Epidermal melanocyte (primary cell): ENCODE measurements around the gene MRPL42.
"Not testable (repeated sequence)": the region's sequence is repeated elsewhere in the genome, so short reads cannot be mapped to it uniquely, and the experiment has no call there.

Experiments used
- DNase-seq: peaks from one replicate; pipeline ENCODE4 v3.0.0; 2011; ENCODE audit warnings: low spot score; ENCODE audit not compliant: insufficient read length

MRPL42 gene

GRCh38 chr12:93443576-93443975, 23.7 kb upstream of the MRPL42 start:
- DNase-seq = no peak

GRCh38 chr12:93447555-93448290, 19.6 kb upstream of the MRPL42 start:
- no peak for DNase-seq

GRCh38 chr12:93448796-93449195, 18.5 kb upstream of the MRPL42 start:
- DNase-seq = no peak

GRCh38 chr12:93449277-93449676, 18.0 kb upstream of the MRPL42 start:
- DNase-seq = no peak

GRCh38 chr12:93451423-93452158, 15.7 kb upstream of the MRPL42 start:
- DNase-seq = no peak

- DNase-seq = no peak
Observed at GRCh38 chr12:93453633-93454032, 13.7 kb upstream of the MRPL42 start.

GRCh38 chr12:93456077-93456476, 11.2 kb upstream of the MRPL42 start:
- DNase-seq = no peak

- no peak for DNase-seq
Observed at GRCh38 chr12:93459097-93459496, 8.2 kb upstream of the MRPL42 start.

GRCh38 chr12:93460003-93460402, 7.3 kb upstream of the MRPL42 start:
- DNase-seq = no peak

GRCh38 chr12:93460902-93461301, 6.4 kb upstream of the MRPL42 start:
- DNase-seq = no peak

GRCh38 chr12:93461503-93461902, 5.8 kb upstream of the MRPL42 start:
- DNase-seq = no peak

- no peak for DNase-seq
Observed at GRCh38 chr12:93465841-93466240, 1.5 kb upstream of the MRPL42 start.

GRCh38 chr12:93466625-93467350, 526 bp upstream of the MRPL42 start:
- no peak for DNase-seq

- DNase-seq = no peak
Observed at GRCh38 chr12:93468008-93468371, 676 bp downstream of the MRPL42 start.

GRCh38 chr12:93469386-93469785, 2.1 kb downstream of the MRPL42 start:
- no peak for DNase-seq

GRCh38 chr12:93476555-93476954, 9.2 kb downstream of the MRPL42 start:
- no peak for DNase-seq

- DNase-seq = no peak
Observed at GRCh38 chr12:93482721-93483120, 15.4 kb downstream of the MRPL42 start.

- DNase-seq = no peak
Observed at GRCh38 chr12:93483151-93483807, 16.0 kb downstream of the MRPL42 start.

GRCh38 chr12:93484315-93484981, 17.1 kb downstream of the MRPL42 start:
- DNase-seq = no peak

GRCh38 chr12:93492808-93493207, 25.5 kb downstream of the MRPL42 start:
- DNase-seq = not testable (repeated sequence)

- DNase-seq = no peak
Observed at GRCh38 chr12:93494096-93494495, 26.8 kb downstream of the MRPL42 start.
